ENCODE results near the gene GFM1.

GRCh38 chr3:158700559-158700958 is 56.2 kb downstream of the GFM1 start:
- no peak for TF ChIP-seq EP300 (IDR thresholded peaks at IDR 0.05)
- TF ChIP-seq POLR2A (IDR thresholded peaks at IDR 0.05): no peak
